ENCODE data around the gene IGFL1.
"Not testable (repeated sequence)": the region's sequence is repeated elsewhere in the genome, so short reads cannot be mapped to it uniquely, and the experiment has no call there.

IGFL1 gene

GRCh38 chr19:46221981-46222610 is 7.4 kb upstream of the IGFL1 start:
- DNase-seq (ENCODE audit: insufficient read length, low spot score) (peak; percentile 58), FAIRE-seq (no peak)

- not testable (repeated sequence) for FAIRE-seq; DNase-seq (ENCODE audit: insufficient read length, low spot score)
Observed at GRCh38 chr19:46223787-46224186, 5.8 kb upstream of the IGFL1 start.

GRCh38 chr19:46224773-46225172 is 4.8 kb upstream of the IGFL1 start:
- DNase-seq (ENCODE audit: insufficient read length, low spot score) (no peak), FAIRE-seq (no peak)

GRCh38 chr19:46225558-46226004 is 4.0 kb upstream of the IGFL1 start:
- FAIRE-seq (no peak), DNase-seq (ENCODE audit: insufficient read length, low spot score) (no peak)

GRCh38 chr19:46226438-46226973 is 3.0 kb upstream of the IGFL1 start:
- DNase-seq (ENCODE audit: insufficient read length, low spot score), result no peak
- FAIRE-seq, result no peak

GRCh38 chr19:46232029-46232428 is 2.5 kb downstream of the IGFL1 start:
- DNase-seq (ENCODE audit: insufficient read length, low spot score), result no peak
- no peak for FAIRE-seq

GRCh38 chr19:46232468-46232867 is 2.9 kb downstream of the IGFL1 start:
- DNase-seq (ENCODE audit: insufficient read length, low spot score), result no peak
- no peak for FAIRE-seq

- no peak for DNase-seq (ENCODE audit: insufficient read length, low spot score)
- FAIRE-seq, result no peak
Observed at GRCh38 chr19:46232938-46233621, 3.5 kb downstream of the IGFL1 start.

GRCh38 chr19:46233871-46234270 is 4.3 kb downstream of the IGFL1 start:
- peak; percentile 87 for FAIRE-seq
- DNase-seq (ENCODE audit: insufficient read length, low spot score), result not testable (repeated sequence)

GRCh38 chr19:46238141-46238540 is 8.6 kb downstream of the IGFL1 start:
- not testable (repeated sequence) for DNase-seq (ENCODE audit: insufficient read length, low spot score); FAIRE-seq

- no peak for FAIRE-seq
- DNase-seq (ENCODE audit: insufficient read length, low spot score), result no peak
Observed at GRCh38 chr19:46239193-46240024, 9.9 kb downstream of the IGFL1 start.

GRCh38 chr19:46240693-46241092 is 11.2 kb downstream of the IGFL1 start:
- FAIRE-seq (no peak), DNase-seq (ENCODE audit: insufficient read length, low spot score) (no peak)

GRCh38 chr19:46241626-46242025 is 12.1 kb downstream of the IGFL1 start:
- FAIRE-seq (no peak), DNase-seq (ENCODE audit: insufficient read length, low spot score) (no peak)

GRCh38 chr19:46243081-46243654 is 13.6 kb downstream of the IGFL1 start:
- not testable (repeated sequence) for DNase-seq (ENCODE audit: insufficient read length, low spot score); FAIRE-seq

GRCh38 chr19:46250076-46250735 is 20.7 kb downstream of the IGFL1 start:
- DNase-seq (ENCODE audit: insufficient read length, low spot score) (no peak), FAIRE-seq (no peak)

GRCh38 chr19:46251416-46251815 is 21.9 kb downstream of the IGFL1 start:
- no peak for FAIRE-seq
- DNase-seq (ENCODE audit: insufficient read length, low spot score), result no peak

GRCh38 chr19:46254776-46255175 is 25.2 kb downstream of the IGFL1 start:
- FAIRE-seq (no peak), DNase-seq (ENCODE audit: insufficient read length, low spot score) (no peak)

- FAIRE-seq (no peak), DNase-seq (ENCODE audit: insufficient read length, low spot score) (no peak)
Observed at GRCh38 chr19:46256855-46257254, 27.3 kb downstream of the IGFL1 start.

- not testable (repeated sequence) for FAIRE-seq; DNase-seq (ENCODE audit: insufficient read length, low spot score)
Observed at GRCh38 chr19:46261501-46261900, 32.0 kb downstream of the IGFL1 start.

- not testable (repeated sequence) for FAIRE-seq
- DNase-seq (ENCODE audit: insufficient read length, low spot score), result peak; percentile 36
Observed at GRCh38 chr19:46262684-46263296, 33.2 kb downstream of the IGFL1 start.
